Mammary epithelial cell (primary cell): Measurements from ENCODE around the gene PLK5.

Experiments used
- EZH2 ChIP-seq: IDR thresholded peaks from 2 replicates; pipeline ENCODE4 v1.6.1; 2012; ENCODE audit warnings: low read length, inconsistent platforms, borderline replicate concordance
- TF ChIP-seq, protein P1 (sequence below), 2 donors: IDR thresholded peaks in 1 of 2; conservative IDR thresholded peaks in 1 of 2; 2 replicates each; pipeline ENCODE4 v1.5.1; 2011 to 2012; ENCODE audit warnings: inconsistent platforms in 2 of 2, low read length in 2 of 2, mild to moderate bottlenecking in 2 of 2, control low read depth in 1 of 2, low read depth in 1 of 2; ENCODE audit not compliant: insufficient read depth in 1 of 2; ENCODE audit errors: extremely low read depth in 1 of 2

DNA sequence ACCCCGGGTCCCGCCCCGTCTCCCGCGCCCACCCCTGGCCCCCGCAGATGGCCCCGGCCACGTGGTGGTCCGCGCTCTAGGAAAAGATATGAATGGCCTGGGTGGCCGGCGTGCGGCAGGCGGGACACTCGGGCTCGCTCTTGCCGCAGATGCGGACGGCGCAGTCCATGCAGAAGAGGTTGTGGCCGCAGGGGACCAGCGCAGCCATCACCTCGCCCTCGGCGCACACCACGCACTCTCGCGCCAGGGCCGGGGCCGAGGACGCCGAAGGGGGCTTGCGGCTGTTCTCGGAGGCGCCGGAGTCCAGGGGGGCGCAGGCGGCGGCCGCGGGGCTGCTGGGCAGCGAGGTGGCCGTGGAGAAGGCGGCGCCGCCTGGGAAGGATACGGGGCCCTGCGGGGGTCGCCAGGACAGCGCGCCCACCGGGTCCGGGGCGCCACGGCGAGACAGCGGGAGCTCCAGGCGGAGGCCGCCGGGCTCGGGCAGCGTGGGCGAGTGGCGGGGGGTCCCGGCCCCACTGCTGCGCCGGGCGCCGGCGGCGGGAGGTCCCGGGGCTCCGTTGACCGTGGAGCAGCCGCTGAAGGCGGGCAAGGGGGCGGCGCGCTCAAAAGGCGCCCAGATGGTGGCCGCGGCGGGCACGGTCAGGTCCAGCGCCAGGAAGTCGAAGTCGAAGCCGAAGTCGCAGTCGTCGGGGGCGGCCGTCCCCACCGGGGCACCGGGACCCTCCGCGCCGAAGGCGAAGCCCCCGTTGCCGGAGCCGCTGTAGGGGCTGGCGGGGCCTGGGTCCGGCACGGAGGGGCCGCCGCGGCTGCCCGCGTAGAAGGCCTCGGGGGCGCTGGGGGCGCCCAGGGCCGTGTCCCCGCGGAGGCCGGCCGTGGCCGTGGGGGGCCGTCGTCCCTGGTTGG is 31.9 kb downstream of the PLK5 start:
- TF ChIP-seq, protein P1, sequence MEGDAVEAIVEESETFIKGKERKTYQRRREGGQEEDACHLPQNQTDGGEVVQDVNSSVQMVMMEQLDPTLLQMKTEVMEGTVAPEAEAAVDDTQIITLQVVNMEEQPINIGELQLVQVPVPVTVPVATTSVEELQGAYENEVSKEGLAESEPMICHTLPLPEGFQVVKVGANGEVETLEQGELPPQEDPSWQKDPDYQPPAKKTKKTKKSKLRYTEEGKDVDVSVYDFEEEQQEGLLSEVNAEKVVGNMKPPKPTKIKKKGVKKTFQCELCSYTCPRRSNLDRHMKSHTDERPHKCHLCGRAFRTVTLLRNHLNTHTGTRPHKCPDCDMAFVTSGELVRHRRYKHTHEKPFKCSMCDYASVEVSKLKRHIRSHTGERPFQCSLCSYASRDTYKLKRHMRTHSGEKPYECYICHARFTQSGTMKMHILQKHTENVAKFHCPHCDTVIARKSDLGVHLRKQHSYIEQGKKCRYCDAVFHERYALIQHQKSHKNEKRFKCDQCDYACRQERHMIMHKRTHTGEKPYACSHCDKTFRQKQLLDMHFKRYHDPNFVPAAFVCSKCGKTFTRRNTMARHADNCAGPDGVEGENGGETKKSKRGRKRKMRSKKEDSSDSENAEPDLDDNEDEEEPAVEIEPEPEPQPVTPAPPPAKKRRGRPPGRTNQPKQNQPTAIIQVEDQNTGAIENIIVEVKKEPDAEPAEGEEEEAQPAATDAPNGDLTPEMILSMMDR (conservative IDR thresholded peaks at IDR 0.05 in 1 of 2, IDR thresholded peaks at IDR 0.05 in 1 of 2; ENCODE audit: extremely low read depth in 1 of 2, insufficient read depth in 1 of 2, low read depth in 1 of 2, low read length in 2 of 2): no peak
- TF ChIP-seq EZH2: no peak
